CD4-positive, alpha-beta T cell treated with Interleukin-6 at 100 ng/mL for 8 hours (primary cell): ENCODE measurements around the gene RUVBL2.

Source experiments
- DNase-seq: peaks from one replicate; pipeline ENCODE4 v3.0.0-alpha.2; 2020; ENCODE audit warnings: mixed read lengths, low spot score

Gene RUVBL2

DNA sequence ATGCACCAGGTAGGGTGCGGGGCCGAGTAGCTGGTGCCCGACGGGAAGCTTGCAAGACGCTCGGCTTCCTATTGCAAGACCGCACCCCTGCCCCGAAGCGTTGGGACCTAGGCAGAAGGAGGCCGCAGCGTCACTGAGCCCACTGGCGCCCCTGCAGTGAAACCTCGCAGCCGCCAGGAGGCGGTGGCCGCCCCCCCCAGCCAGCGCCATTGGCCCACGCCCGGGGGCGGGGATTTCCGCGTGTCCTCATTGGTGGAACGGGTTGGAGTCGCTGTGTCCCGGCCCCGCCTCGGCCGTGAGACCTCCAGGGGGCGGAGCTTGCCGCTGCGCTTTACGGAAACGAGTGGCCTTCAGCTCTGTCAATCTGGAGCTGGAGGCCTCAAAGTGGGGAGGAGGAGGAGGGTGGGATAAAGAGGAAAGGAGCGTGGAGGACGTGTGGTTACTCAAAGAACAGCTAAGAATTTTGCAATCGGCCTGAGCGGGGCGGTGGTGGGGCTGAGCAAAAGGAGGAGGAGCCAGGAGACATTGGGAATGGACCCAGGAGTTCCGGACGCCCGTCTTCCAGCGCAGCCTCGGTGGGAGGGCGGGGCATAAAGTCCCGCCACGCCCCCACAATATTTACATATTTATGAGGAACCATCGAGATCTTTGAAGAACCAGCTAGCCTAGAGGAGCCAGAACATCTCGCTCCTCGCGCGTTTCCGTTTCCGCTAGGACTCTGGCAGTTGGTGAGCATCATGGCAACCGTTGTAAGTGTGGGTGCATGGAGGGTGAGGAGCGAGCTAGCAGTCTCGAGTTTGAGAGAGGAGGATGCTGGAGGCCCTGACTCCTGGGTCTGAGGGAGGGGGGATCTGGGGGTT is at the start of gene RUVBL2, which contains the start of gene GYS1:
Gene RUVBL2, plus strand, starts transcription at position 713 of the 860 bp plus-strand sequence. Its CDS starts 25 bp downstream, at position 738.
Gene GYS1, minus strand, starts transcription at position 135 of the 860 bp plus-strand sequence. CDS start 197 bp downstream, outside the sequence.
- DNase-seq: peak; percentile 99

GRCh38 chr19:48945415-48945814 is 48.3 kb upstream of the RUVBL2 start:
- no peak for DNase-seq

DNA sequence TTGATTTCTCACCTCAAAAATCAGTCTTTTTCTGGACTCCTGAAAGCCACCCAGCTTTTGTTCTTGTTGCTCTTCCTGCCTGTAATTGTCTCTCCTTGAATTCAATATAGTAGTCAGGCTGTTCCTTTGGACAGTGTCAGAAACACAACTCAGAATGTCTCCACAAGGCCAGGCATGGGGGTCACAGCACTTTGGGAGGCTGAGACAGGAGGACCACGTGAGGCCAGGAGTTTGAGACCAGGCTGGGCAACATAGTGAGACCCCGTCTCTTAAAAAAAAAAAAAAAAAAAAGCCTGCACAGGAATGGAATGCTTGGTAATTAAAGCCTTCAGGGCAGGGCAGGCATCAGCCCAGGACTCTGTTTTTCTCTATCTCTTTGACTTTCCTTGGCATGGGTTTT is 47.9 kb upstream of the RUVBL2 start:
- DNase-seq: no peak

DNA sequence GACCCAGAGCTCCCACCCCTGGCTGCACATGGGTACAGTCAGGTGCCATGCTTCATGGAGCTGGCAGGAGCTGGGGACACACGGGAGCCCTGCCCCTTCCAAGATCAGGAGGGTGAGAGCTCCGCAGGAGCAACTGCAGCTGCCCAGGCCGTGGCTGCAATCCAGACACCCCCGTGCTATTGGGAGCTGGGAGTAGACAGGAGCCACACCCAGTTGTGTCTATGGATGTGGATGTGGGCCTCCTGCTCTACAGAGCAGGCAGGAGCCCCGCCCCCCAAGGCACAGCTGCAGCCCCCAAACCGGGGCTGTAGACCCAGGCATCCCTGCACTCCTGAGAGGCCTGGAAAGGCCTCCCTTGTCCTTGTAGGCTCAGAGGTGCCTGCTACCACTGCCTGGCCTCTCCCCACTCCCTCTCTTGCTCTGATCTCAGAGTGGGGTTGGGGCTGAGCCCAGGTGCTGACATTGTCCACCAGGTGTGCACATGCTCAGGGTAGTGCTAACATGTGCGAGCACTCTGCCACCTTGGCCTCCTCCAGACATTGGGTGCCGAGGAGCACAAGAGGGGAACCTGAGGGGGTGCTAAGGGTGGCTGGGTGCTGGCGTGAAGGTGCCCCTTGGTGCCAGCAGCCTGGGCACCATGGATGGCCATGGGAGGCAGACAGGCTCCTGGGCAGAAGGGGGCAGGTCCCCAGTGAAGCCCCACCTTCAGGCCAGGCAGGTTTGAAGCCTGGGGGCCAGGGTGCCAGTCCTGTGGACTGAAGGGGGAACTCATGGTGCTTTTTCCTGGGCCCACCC is 47.0 kb upstream of the RUVBL2 start:
- DNase-seq: no peak

- DNase-seq: no peak
Observed at GRCh38 chr19:48947258-48947542, 46.5 kb upstream of the RUVBL2 start.

DNA sequence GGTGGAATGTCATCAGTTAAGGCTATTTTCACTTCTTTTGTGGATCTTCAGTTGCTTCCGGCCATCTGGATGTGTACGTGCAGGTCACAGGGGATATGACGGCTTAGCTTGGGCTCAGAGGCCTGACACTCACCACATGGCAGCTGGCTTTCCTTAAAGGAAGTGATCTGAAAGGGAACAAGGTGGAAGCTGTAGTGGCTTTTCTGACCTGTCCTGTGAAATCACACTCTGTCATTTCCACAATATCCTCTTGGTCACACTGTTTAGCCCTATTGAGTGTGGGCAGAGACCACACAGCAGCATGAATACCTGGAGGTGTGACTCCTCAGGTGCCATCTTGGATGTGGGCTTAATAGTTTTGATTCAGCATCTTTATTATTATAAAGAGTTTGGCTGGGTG is 43.5 kb upstream of the RUVBL2 start:
- no peak for DNase-seq

- DNase-seq: no peak
Observed at GRCh38 chr19:48950830-48951519, 42.7 kb upstream of the RUVBL2 start.

DNA sequence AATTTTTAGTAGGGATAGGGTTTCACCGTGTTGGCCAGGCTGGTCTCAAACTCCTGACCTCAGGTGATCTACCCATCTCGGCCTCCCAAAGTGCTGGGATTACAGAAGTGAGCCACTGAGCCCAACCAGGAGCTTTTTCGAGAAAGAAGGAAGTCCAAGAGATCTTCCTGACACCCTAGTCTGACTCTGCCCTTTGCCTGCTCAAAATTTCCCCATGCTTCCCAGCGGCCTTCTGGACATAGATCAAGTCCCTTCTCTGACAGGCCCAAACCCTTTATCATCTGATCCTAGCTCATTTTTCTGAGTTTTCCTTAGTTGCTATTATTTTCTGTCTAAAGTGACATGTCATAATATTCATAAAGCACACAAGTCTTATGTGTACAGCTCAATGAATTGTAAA is 40.5 kb upstream of the RUVBL2 start:
- DNase-seq: no peak

DNA sequence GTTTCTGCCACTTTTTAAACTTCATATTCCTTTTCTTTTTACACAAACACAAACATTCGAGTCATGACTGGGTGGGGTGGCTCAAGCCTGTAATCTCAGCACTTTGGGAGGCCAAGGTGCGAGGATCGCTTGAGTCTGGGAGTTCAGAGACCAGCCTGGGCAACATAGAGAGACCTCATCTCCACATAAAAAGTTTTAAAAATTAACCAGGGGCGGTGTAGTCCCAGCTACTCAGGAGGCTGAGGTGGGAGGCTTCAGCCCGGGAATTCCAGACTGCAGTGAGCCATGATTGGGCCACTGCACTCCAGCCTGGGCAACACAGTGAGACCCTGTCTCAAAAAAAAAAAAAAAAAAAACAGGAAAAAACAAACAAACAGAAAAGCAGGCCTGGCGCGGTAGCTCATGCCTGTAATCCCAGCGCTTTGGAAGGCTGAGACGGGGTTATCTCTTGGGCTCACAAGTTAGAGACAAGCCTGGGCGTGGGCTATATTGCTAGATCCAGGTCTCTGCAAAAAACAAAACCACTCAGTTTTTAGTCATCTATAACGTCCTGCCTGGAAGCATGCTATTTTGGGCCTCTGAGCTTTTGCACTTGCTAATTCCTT is 39.6 kb upstream of the RUVBL2 start:
- no peak for DNase-seq

DNA sequence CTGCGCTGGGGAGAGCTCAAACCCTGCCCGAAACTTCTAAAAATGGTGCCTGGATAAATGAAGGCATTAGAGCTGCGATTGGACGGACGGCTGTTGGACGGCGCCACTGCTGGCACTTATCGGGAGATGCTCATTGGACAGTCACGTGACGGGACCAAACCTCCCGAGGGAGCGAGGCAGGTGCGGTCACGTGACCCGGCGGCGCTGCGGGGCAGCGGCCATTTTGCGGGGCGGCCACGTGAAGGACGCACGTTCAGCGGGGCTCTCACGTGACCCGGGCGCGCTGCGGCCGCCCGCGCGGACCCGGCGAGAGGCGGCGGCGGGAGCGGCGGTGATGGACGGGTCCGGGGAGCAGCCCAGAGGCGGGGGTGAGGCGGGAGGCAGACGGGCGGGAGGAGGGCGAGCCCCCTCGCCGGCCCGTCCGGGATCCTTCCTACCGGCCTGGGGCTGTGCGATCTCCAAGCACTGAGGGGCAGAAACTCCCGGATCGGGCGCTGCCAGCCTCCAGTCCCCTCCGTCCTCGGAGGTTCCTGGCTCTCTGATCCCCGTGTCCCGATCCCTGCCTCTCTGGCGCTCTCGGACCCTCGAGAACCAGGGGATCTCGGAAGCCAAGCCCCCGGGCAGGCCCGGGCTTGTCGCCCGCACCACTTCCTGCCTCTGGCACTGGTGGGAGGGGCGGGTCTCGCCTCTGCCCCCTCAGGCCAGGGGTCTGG is 38.9 kb upstream of the RUVBL2 start, which contains the start of gene BAX:
Gene BAX, plus strand, starts transcription at position 281 of the 713 bp plus-strand sequence. Its CDS starts 54 bp downstream, at position 335.
- DNase-seq: peak; percentile 88

DNA sequence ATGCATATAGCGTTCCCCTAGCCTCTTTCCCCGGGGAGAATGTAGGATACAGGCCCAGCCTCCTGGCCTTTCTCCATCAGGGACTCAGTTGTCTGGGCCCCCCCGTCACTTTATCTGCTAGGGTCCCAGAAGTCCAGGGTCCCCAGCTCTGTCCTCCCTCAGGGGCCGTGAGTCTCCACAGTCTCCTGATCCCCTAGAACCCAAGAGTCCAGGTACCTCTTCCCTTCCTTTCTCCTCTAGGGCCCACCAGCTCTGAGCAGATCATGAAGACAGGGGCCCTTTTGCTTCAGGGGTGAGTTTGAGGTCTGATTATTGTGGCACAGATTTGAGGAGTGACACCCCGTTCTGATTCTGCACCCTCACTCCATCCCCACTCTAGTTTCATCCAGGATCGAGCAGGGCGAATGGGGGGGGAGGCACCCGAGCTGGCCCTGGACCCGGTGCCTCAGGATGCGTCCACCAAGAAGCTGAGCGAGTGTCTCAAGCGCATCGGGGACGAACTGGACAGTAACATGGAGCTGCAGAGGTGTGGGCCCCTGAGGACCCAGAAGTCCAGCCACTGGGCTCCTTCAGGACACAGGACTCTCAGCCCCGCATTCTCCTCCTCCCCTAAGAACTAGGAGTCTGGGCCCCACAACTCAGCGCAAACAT is 38.3 kb upstream of the RUVBL2 start:
- DNase-seq: no peak

- no peak for DNase-seq
Observed at GRCh38 chr19:48958006-48958405, 35.7 kb upstream of the RUVBL2 start.

DNA sequence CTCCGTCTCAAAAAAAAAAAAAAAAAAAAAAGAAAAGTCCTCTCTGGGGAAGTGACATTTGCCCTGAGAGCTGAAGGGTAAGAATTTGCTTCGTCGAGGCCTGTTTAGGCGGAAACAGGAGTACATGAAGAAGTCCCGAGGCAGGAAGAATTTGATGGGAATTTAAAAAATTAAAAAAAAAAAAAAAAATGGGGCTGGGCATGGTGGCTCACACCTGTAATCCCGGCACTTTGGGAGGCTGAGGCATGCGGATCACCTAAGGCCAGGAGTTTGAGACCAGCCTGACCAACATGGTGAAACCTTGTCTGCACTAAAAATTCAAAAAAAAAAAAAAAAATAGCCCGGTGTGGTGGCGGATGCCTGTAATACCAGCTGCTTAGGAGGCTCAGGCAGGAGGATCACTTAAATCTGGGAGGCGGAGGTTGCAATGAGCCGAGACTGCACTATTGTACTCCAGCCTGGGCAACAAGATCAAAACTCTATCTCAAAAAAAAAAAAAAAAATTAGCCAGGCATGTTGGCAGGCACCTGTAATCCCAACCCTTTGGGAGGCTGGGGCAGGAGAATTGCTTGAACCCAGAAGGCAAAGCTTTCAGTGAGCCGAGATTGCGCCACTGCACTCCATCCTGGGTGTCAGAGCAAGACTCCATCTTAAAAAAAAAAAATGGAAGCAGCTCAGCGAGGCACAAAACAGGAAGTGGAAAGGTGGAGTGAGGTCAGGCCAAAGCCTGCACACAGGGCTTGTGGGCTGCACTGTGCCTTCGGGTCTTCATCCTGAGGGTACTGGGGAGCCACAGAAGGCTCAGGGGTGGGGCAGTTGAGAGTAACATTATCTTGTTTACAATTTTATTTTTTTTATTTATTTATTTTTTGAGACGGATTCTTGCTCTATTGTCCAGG is 34.1 kb upstream of the RUVBL2 start:
- no peak for DNase-seq

- DNase-seq: no peak
Observed at GRCh38 chr19:48961051-48961649, 32.5 kb upstream of the RUVBL2 start.

GRCh38 chr19:48961673-48962028 is 32.0 kb upstream of the RUVBL2 start:
- DNase-seq: no peak

GRCh38 chr19:48962029-48962848 is 31.4 kb upstream of the RUVBL2 start:
- peak; percentile 28 for DNase-seq

- DNase-seq: no peak
Observed at GRCh38 chr19:48962849-48963165, 30.9 kb upstream of the RUVBL2 start.

DNA sequence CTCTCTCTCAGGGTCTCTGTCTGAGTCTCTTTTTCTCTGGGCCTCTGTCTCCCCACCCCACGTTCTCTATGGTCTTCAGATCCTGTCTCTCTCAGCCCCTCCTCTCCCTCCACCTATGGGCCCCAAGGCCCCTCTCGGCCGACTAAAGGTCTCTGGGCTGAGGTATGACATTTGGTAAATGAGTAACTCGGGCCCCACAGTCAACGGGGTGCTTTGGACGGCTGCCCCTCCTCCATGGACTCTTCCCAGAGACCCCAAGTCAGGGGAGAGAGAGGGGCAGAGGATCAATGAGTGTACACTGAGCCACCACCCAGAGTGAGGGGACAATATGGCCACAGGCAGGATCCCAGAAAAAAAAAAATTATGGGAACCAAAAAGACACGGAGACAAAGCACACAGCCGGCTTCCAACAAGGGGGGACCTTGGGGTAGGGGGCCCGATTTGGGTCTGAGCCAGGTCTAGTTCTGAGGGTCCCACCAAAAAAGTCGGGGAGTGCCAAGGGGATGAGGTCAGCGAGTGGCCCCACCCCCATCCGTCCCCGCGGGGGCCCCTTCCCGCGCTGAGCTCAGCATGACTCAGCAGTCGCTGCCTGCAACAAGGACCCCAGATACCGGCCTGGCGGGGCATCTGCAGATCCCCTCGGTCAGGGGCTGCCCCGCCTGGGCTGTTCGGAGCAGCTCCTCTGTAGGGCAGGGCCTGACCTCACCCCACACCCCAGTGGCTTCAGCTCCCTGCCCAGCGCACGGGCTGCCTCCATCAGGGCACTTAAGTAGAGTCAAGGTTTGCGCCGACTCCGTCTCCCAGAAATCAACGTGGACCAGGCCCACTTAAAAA is 30.1 kb upstream of the RUVBL2 start:
- DNase-seq: peak; percentile 46
